Activated CD4-positive, alpha-beta T cell treated with anti-CD3 and anti-CD28 coated beads, Interleukin-2, amount 10 ng/mL, durations not matched to agents 24 days and 14 days (primary cell): ENCODE measurements around the gene HERPUD1. TPM values are rescaled to one million over a fixed set of nuclear protein-coding genes. Genes with fewer than 3 reads are reported as not detected.
"Not testable (repeated sequence)": the region's sequence is repeated elsewhere in the genome, so short reads cannot be mapped to it uniquely, and the experiment has no call there.

ENCODE experiments used
- DNase-seq: peaks from one replicate; pipeline ENCODE4 v3.0.0; 2022
- H3K27ac Mint-ChIP-seq: one replicate; pipeline ENCODE4 v1.8.0; 2022; ENCODE audit warnings: mild to moderate bottlenecking, mixed read lengths
- H3K27me3 Mint-ChIP-seq: one replicate; pipeline ENCODE4 v1.8.0; 2022; ENCODE audit warnings: mixed read lengths
- H3K36me3 Mint-ChIP-seq: one replicate; pipeline ENCODE4 v1.8.0; 2022; ENCODE audit warnings: low read depth, mild to moderate bottlenecking, mixed read lengths
- H3K4me1 Mint-ChIP-seq: one replicate; pipeline ENCODE4 v1.8.0; 2021; ENCODE audit warnings: mixed read lengths
- H3K4me3 Mint-ChIP-seq: one replicate; pipeline ENCODE4 v1.8.0; 2022; ENCODE audit warnings: mild to moderate bottlenecking, moderate library complexity, mixed read lengths
- H3K9me3 Mint-ChIP-seq: one replicate; pipeline ENCODE4 v1.8.0; 2021; ENCODE audit warnings: mixed read lengths
- intact Hi-C: fragments of 100-400 bp; cut with micrococcal nuclease; formaldehyde crosslinking; loops from one replicate; pipeline ENCODE4 v1.15.1; 2023
- total RNA-seq: library from RNA; stranded (reverse); gene quantifications from 2 replicates; pipeline ENCODE4 v1.2.3, GENCODE V29; 2022

HERPUD1 gene
- total RNA-seq, 1 donor from 2014 or later, result 155 TPM

DNA sequence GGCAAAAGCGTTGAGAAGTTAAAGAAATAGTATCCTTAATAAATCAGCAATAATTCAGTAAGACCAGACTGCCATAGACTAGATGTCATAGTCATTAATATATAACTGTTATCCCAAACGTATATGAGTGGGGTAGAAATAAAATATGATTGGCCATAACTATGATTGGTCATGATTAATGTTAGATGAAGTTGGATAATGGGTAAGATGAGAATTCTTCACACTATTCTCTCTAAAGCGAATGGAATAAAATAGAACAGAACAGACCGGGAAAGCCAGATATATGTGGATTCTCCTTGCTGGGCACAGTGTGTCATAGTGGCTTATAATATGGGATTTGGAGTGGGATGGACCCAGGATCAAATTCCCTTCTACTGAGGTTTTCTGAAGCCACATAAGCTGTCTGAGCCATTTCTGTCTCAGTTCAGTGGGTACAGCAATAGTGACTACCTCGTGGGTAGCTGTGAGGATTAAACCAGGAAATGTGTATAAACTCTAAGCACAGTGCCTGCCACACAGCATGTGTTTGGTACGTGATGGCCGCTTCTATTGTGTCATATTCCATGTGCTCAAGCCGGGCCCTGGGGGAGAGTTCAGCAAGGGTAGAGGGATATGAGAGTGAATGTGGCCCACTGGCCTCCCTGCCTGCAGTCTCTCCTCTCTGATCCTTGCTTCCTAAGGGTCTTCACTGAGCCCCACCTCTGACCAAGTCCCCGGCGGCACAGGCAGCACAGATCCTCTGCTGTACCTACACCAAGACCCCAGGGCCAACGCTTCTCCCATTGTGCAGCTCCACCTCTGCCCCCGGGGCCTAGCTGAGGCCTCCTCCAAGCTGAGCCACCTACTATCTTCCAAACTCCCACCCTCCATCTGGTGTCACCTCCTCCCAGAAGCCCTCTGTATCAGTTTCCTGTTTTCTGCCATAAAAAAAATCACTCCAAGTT lies 33.5 kb downstream of the HERPUD1 start:
- H3K9me3 Mint-ChIP-seq, result no peaks in the 10 kb centered on the region
- no peak overlapping the region for H3K4me3 Mint-ChIP-seq
- no peaks in the 10 kb centered on the region for H3K36me3 Mint-ChIP-seq
- no peak for DNase-seq
- intact Hi-C loops, result loop anchor here (2.0 kb wide), 1 partner anchor 49 kb away; no protein-coding TSS in a partner anchor
- H3K27ac Mint-ChIP-seq, result peak overlapping the region; percentile 77
- peaks cover 19% of the 10 kb centered on the region for H3K4me1 Mint-ChIP-seq
- no peaks in the 10 kb centered on the region for H3K27me3 Mint-ChIP-seq

GRCh38 chr16:56966093-56966475 lies 34.1 kb downstream of the HERPUD1 start:
- H3K4me3 Mint-ChIP-seq, result no peak overlapping the region
- H3K4me1 Mint-ChIP-seq, result peaks cover 21% of the 10 kb centered on the region
- intact Hi-C loops, result no loop called here
- peak overlapping the region; percentile 77 for H3K27ac Mint-ChIP-seq
- H3K27me3 Mint-ChIP-seq, result no peaks in the 10 kb centered on the region
- H3K9me3 Mint-ChIP-seq, result no peaks in the 10 kb centered on the region
- no peak for DNase-seq
- no peaks in the 10 kb centered on the region for H3K36me3 Mint-ChIP-seq

DNA sequence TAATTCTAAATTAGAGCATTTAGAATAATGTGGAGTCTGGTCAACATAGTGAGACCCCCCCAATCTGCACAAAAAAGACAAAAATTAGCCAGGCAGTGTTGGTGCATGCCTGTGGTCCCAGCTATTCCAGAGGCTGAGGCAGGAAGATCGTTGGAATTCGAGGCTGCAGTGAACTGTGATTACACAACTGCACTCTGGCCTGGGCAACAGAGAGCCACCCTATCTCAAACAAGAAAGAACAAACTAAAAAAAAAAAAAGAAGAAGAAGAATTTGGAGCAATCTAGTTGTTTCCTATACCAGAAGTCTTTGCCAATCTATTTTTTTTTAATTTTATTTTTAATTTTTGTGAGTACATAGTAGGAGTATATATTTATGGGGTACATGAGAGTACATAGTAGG lies 35.8 kb downstream of the HERPUD1 start:
- H3K27me3 Mint-ChIP-seq, result no peaks in the 10 kb centered on the region
- H3K4me3 Mint-ChIP-seq, result no peak overlapping the region
- intact Hi-C loops, result no loop called here
- H3K9me3 Mint-ChIP-seq, result no peaks in the 10 kb centered on the region
- DNase-seq, result no peak
- H3K36me3 Mint-ChIP-seq, result no peaks in the 10 kb centered on the region
- peaks cover 21% of the 10 kb centered on the region for H3K4me1 Mint-ChIP-seq
- H3K27ac Mint-ChIP-seq, result no peak overlapping the region

DNA sequence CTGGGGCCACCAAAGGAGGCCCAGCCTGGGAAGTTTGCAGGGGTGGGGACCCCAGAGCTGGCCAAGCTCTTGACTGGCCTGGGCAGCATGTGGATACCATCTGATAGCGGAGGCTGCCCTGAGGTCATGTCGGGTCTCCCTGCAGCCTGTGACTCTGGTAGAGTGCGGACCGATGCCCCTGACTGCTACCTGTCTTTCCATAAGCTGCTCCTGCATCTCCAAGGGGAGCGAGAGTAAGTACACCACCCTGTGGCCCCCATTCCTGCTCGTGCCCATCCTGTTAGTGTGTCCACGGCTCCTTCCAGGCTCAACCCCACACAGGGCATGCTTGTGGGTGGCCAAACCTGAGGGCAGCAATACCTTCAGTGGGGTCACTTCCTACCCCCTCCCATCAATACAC lies 37.8 kb downstream of the HERPUD1 start:
- Mint-ChIP-seq H3K9me3 (no peaks in the 10 kb centered on the region), H3K27me3 (no peaks in the 10 kb centered on the region), H3K4me3 (no peak overlapping the region), H3K4me1 (peaks cover 19% of the 10 kb centered on the region), H3K27ac (no peak overlapping the region), H3K36me3 (no peaks in the 10 kb centered on the region)
- intact Hi-C loops, result no loop called here
- no peak for DNase-seq

DNA sequence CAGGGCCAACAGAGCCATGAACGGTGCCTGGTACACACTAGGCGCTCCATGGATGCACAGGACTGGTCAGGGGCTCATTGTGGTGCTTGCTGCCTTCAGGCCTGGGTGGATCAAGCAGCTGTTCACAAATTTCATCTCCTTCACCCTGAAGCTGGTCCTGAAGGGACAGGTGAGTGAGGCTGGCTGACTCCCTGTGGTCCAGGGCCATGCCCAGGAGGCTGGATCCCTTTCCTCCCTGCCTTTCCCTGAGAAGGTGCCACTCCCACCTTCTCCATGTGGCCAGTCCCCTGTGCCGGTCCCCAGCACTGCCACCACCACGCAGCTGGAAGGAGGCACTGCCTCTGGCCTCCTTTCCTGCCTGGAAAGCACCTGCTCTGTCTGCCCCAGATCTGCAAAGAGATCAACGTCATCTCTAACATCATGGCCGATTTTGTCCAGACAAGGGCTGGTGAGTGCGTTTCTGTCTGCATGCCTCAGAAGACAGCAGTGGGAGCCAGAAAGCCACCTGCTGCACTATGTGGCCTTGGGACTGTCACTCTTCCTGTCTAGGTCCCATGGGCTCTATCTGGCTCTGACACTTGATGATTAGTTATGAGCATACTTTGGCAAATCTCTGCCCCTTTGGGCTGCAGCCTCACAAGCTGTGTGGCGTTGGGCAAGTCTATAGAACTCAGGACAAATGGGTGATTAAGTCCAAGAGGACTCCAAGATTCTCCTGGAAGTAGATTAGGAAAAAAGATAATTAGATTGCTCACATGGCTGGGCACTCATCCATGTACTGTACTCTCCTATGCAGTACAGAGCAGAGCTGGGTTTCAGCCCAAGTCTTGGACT lies 39.2 kb downstream of the HERPUD1 start:
- no peaks in the 10 kb centered on the region for H3K36me3 Mint-ChIP-seq
- H3K27me3 Mint-ChIP-seq, result no peaks in the 10 kb centered on the region
- no peak for DNase-seq
- peaks cover 17% of the 10 kb centered on the region for H3K4me1 Mint-ChIP-seq
- no peak overlapping the region for H3K27ac Mint-ChIP-seq
- intact Hi-C loops, result no loop called here
- no peak overlapping the region for H3K4me3 Mint-ChIP-seq
- no peaks in the 10 kb centered on the region for H3K9me3 Mint-ChIP-seq

DNA sequence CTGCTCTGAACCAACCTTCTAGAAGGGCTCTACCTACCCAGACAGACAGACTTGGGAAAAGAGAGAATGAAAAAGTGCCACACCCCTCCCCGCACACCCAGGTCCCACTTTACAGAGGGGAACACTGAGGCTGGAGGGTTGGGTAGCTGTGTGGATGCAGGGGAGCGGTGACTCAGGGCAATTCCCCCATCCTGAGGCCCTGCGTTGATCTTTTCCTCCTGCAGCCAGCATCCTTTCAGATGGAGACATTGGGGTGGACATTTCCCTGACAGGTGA lies 39.8 kb downstream of the HERPUD1 start:
- no peaks in the 10 kb centered on the region for H3K9me3 Mint-ChIP-seq
- H3K27me3 Mint-ChIP-seq, result no peaks in the 10 kb centered on the region
- DNase-seq, result no peak
- no peak overlapping the region for H3K4me3 Mint-ChIP-seq
- H3K4me1 Mint-ChIP-seq, result peaks cover 19% of the 10 kb centered on the region
- intact Hi-C loops, result no loop called here
- H3K27ac Mint-ChIP-seq, result no peak overlapping the region
- H3K36me3 Mint-ChIP-seq, result peaks cover 3% of the 10 kb centered on the region

DNA sequence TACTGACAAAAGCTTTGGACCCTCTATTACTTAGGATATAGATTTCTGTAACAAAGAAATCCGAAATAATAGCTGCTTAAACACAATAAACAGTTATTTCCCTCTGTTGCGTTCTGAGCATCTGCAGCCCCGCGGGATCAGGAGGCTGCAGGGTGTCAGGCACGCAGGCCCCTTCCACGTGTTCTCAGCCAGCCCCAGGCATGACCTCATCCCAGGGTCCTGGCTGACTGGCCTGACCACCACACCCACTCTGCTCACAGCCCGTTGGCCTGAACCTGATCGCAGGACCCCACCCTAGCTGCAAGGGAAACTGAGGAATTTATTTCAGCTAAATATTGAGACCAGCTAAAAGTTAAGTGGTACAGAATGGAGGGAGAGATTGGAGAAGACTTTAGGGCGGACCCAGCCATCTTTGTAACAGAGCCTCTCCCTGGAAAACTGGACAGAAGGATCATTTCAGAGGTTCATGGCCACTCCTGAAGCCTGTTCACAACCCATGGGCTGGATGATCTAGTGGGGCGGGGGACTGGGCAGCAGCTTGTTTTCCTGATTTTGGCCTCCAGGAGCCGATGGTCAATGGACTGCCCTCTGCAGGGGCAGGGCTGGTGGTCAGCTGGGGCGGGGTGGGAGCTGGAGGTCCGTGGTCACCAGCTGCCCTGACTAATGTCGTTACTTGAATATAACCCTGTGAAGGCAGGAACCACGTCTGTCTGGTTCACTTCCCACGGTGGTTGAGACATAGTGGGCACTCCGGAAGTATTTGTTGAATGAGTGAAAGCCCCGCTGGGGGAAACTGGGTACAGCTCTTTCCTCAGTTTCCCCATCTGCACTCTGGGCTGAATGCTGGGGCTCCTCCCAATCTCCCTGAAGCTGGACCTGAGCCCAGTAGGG lies 40.7 kb downstream of the HERPUD1 start:
- peaks cover 19% of the 10 kb centered on the region for H3K4me1 Mint-ChIP-seq
- peaks cover 8% of the 10 kb centered on the region for H3K36me3 Mint-ChIP-seq
- intact Hi-C loops, result no loop called here

DNA sequence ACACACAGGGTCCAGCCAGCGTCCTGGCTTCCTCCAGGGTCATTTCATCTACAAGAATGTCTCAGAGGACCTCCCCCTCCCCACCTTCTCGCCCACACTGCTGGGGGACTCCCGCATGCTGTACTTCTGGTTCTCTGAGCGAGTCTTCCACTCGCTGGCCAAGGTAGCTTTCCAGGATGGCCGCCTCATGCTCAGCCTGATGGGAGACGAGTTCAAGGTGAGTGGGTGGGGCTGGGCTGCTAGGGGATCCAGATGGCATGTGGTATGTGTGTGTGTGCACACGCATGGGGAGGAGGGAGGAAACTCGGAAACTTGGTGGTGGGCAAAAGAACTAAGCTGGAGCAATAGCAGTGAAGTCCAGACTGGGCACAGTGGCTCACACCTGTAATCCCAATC lies 41.4 kb downstream of the HERPUD1 start:
- Mint-ChIP-seq H3K36me3 (peaks cover 8% of the 10 kb centered on the region), H3K4me1 (peaks cover 19% of the 10 kb centered on the region), H3K9me3 (no peaks in the 10 kb centered on the region), H3K27ac (no peak overlapping the region), H3K27me3 (no peaks in the 10 kb centered on the region), H3K4me3 (no peak overlapping the region)
- intact Hi-C loops, result no loop called here
- no peak for DNase-seq

More for the DNA sequence above, 40.7 kb downstream of the HERPUD1 start:
- DNase-seq, result no peak
- Mint-ChIP-seq H3K27ac (no peak overlapping the region), H3K9me3 (no peaks in the 10 kb centered on the region), H3K4me3 (no peak overlapping the region), H3K27me3 (no peaks in the 10 kb centered on the region)

DNA sequence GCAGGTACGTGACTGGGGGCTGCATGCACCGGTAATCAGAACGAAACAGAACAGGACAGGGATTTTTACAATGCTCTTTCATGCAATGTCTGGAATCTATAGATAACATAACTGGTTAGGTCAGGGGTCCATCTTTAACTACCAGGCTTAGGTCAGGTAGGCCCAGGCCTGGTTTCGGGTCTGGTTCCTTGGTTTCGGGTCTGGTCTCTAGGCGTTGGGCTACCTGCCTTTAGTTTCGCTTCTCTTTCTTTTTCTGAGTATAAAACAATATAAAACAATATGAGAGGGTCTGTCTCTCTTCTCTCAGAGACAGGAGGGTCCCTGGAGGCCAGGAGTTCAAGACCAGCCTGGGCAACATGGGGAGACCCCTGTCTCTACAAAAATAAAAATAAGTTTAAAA lies 42.0 kb downstream of the HERPUD1 start:
- intact Hi-C loops, H3K9me3 Mint-ChIP-seq, H3K4me3 Mint-ChIP-seq, H3K36me3 Mint-ChIP-seq, H3K27ac Mint-ChIP-seq, H3K27me3 Mint-ChIP-seq, DNase-seq: not testable (repeated sequence)
- H3K4me1 Mint-ChIP-seq, result peaks cover 19% of the 10 kb centered on the region

GRCh38 chr16:56974549-56975300 lies 42.8 kb downstream of the HERPUD1 start:
- H3K4me3 Mint-ChIP-seq, result no peak overlapping the region
- H3K27ac Mint-ChIP-seq, result peak overlapping the region; percentile 21
- H3K36me3 Mint-ChIP-seq, result peaks cover 8% of the 10 kb centered on the region
- H3K27me3 Mint-ChIP-seq, result no peaks in the 10 kb centered on the region
- DNase-seq, result no peak
- H3K4me1 Mint-ChIP-seq, result peaks cover 19% of the 10 kb centered on the region
- intact Hi-C loops, result no loop called here
- H3K9me3 Mint-ChIP-seq, result no peaks in the 10 kb centered on the region

GRCh38 chr16:56975714-56976113 lies 43.8 kb downstream of the HERPUD1 start:
- no peaks in the 10 kb centered on the region for H3K27me3 Mint-ChIP-seq

GRCh38 chr16:56977216-56977615 lies 45.3 kb downstream of the HERPUD1 start:
- H3K27ac Mint-ChIP-seq, result no peak overlapping the region
- no peaks in the 10 kb centered on the region for H3K27me3 Mint-ChIP-seq
- H3K36me3 Mint-ChIP-seq, result peaks cover 27% of the 10 kb centered on the region
- no peak for DNase-seq
- no peak overlapping the region for H3K4me3 Mint-ChIP-seq
- intact Hi-C loops, result no loop called here
- H3K9me3 Mint-ChIP-seq, result no peaks in the 10 kb centered on the region
- peaks cover 37% of the 10 kb centered on the region for H3K4me1 Mint-ChIP-seq

More at GRCh38 chr16:56975714-56976113, 43.8 kb downstream of the HERPUD1 start:
- DNase-seq, result no peak
- Mint-ChIP-seq H3K4me1 (peaks cover 23% of the 10 kb centered on the region), H3K27ac (peak overlapping the region; percentile 1), H3K9me3 (no peaks in the 10 kb centered on the region), H3K4me3 (no peak overlapping the region), H3K36me3 (peaks cover 13% of the 10 kb centered on the region)
- intact Hi-C loops, result no loop called here

DNA sequence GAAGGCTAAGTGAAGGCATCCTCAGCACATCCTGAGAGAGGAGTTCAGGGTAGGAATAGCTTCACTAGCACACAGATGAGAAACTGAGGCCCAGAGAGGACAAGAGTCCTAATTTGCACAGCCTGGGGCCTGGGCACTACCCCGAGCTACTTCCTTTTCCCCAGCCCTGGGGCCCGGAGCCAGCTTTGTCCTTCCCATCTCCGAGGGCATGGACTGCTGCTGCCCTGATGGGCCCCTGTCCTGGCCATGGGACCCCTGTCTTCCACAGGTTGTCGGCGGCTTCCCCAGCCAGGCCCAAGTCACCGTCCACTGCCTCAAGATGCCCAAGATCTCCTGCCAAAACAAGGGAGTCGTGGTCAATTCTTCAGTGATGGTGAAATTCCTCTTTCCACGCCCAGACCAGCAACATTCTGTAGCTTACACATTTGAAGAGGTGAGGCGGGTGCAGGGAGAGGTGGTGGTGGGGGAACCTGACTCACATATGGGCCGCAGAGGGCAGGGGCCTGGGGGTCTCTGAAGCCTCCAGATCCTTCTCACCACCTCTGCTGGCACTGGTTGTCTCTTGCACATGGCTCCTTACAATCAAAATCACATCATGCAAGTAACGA lies 46.0 kb downstream of the HERPUD1 start:
- Mint-ChIP-seq H3K27me3 (no peaks in the 10 kb centered on the region), H3K36me3 (peaks cover 33% of the 10 kb centered on the region), H3K9me3 (no peaks in the 10 kb centered on the region), H3K4me3 (no peak overlapping the region), H3K4me1 (peaks cover 44% of the 10 kb centered on the region), H3K27ac (no peak overlapping the region)
- DNase-seq, result no peak
- intact Hi-C loops, result no loop called here
